NT2/D1 (cell line): Measurements from ENCODE around the gene CH25H.

Source experiments
- SUZ12 ChIP-seq: IDR thresholded peaks from 2 replicates; pipeline ENCODE4 v1.6.1; 2011; ENCODE audit not compliant: insufficient read length, insufficient read depth; ENCODE audit errors: extremely low read depth
- YY1 ChIP-seq: IDR thresholded peaks from 2 replicates; pipeline ENCODE4 v1.6.1; 2011; ENCODE audit not compliant: insufficient read length, insufficient read depth

- TF ChIP-seq YY1 (no peak), SUZ12 (no peak)
These were observed 35.2 kb upstream of the CH25H start for GRCh38 chr10:89242345-89242684.
